Thoracic aorta (tissue), 2 donors: Measurements from ENCODE around the gene MKLN1. TPM values are rescaled to one million over a fixed set of nuclear protein-coding genes. Genes with fewer than 3 reads are reported as not detected.

Experiments used
- ATAC-seq: fragments of 150-250 bp; one replicate; pipeline ENCODE4 v1.8.0; 2017; ENCODE audit warnings: low read depth; ENCODE audit not compliant: insufficient number of reproducible peaks, low FRiP score
- DNase-seq: peaks from one replicate; pipeline ENCODE4 v3.0.0-alpha.2; 2020; ENCODE audit warnings: low spot score
- H3K27ac ChIP-seq, 2 donors: fragments of 200-600 bp; sonication (generic); 1 replicate in 1 of 2; 2 replicates in 1 of 2; pipeline ENCODE4 v1.5.1; 2016; ENCODE audit warnings: mild to moderate bottlenecking in 2 of 2, moderate library complexity in 2 of 2
- H3K27me3 ChIP-seq: fragments of 200-600 bp; sonication (generic); replicated peaks from 2 replicates; pipeline ENCODE4 v1.6.0; 2016; ENCODE audit warnings: mild to moderate bottlenecking; ENCODE audit not compliant: insufficient read depth
- H3K36me3 ChIP-seq: fragments of 200-600 bp; sonication (generic); one replicate; pipeline ENCODE4 v1.5.1; 2016
- H3K4me1 ChIP-seq, 2 donors: fragments of 200-600 bp; sonication (generic); 1 replicate in 1 of 2; 2 replicates in 1 of 2; pipeline versions ENCODE4 v1.5.1 to v1.6.0; 2016; ENCODE audit warnings: low read depth in 2 of 2, mild to moderate bottlenecking in 1 of 2; ENCODE audit not compliant: control insufficient read depth in 1 of 2
- H3K4me3 ChIP-seq: fragments of 200-600 bp; sonication (generic); 2 replicates; pipeline ENCODE4 v1.5.1; 2016; ENCODE audit warnings: mild to moderate bottlenecking
- H3K9me3 ChIP-seq: fragments of 200-600 bp; sonication (generic); 2 replicates; pipeline ENCODE4 v1.5.1; 2016
- total RNA-seq, 2 donors: library from RNA; depleted of rRNA; stranded (reverse); fragments of >200 nt; gene quantifications; one replicate each; pipeline versions ENCODE4 v1.1.0 to v1.2.3, GENCODE V29; 2016
- TF ChIP-seq, protein P1 (sequence below): fragments of 200-600 bp; sonication (generic); IDR thresholded peaks from one replicate; pipeline ENCODE4 v1.5.1; 2019; ENCODE audit warnings: antibody characterized with exemption

Gene MKLN1
- total RNA-seq, 2 donors from 2014 or later: 56.7 to 82.4 TPM

GRCh38 chr7:131493081-131493480 is 165.4 kb downstream of the MKLN1 start:
- no peaks in the 10 kb centered on the region for H3K27me3 ChIP-seq
- no peak overlapping the region for H3K4me3 ChIP-seq
- H3K9me3 ChIP-seq: no peaks in the 10 kb centered on the region
- H3K27ac ChIP-seq: no peak overlapping the region
- TF ChIP-seq, protein P1, sequence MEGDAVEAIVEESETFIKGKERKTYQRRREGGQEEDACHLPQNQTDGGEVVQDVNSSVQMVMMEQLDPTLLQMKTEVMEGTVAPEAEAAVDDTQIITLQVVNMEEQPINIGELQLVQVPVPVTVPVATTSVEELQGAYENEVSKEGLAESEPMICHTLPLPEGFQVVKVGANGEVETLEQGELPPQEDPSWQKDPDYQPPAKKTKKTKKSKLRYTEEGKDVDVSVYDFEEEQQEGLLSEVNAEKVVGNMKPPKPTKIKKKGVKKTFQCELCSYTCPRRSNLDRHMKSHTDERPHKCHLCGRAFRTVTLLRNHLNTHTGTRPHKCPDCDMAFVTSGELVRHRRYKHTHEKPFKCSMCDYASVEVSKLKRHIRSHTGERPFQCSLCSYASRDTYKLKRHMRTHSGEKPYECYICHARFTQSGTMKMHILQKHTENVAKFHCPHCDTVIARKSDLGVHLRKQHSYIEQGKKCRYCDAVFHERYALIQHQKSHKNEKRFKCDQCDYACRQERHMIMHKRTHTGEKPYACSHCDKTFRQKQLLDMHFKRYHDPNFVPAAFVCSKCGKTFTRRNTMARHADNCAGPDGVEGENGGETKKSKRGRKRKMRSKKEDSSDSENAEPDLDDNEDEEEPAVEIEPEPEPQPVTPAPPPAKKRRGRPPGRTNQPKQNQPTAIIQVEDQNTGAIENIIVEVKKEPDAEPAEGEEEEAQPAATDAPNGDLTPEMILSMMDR: no peak
- DNase-seq (no peak), ATAC-seq (no peak)
- H3K4me1 ChIP-seq: no peaks in the 10 kb centered on the region
- H3K36me3 ChIP-seq: no peaks in the 10 kb centered on the region

DNA sequence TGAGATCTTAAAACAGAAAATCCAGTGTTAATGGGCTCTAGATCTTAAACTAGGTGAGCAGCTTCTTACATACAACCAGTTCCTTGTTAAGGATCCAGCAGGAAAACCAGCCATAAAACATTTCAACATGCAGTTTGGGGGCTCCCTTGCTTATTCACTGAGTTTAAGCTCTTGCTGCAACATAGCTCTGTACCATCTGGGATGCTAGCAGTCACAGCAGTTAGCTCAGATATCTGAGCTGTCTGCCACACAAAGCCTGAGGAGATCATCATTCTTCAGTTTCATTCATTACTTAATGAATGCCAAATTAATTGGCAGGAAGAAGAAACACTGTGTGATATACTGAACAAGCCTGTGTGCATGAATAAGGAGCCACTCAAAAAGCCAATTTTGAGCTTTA is 165.9 kb downstream of the MKLN1 start:
- no peaks in the 10 kb centered on the region for H3K9me3 ChIP-seq
- H3K27ac ChIP-seq: no peak overlapping the region
- H3K4me3 ChIP-seq: no peak overlapping the region
- DNase-seq: no peak
- H3K36me3 ChIP-seq: no peaks in the 10 kb centered on the region
- ATAC-seq: no peak
- TF ChIP-seq, protein P1: no peak
- no peaks in the 10 kb centered on the region for H3K27me3 ChIP-seq
- no peaks in the 10 kb centered on the region for H3K4me1 ChIP-seq

GRCh38 chr7:131494182-131494581 is 166.5 kb downstream of the MKLN1 start:
- TF ChIP-seq, protein P1: no peak
- Histone ChIP-seq H3K9me3 (no peaks in the 10 kb centered on the region), H3K27ac (no peak overlapping the region), H3K27me3 (no peaks in the 10 kb centered on the region), H3K4me1 (no peaks in the 10 kb centered on the region), H3K36me3 (no peaks in the 10 kb centered on the region), H3K4me3 (no peak overlapping the region)
- ATAC-seq (no peak), DNase-seq (no peak)

DNA sequence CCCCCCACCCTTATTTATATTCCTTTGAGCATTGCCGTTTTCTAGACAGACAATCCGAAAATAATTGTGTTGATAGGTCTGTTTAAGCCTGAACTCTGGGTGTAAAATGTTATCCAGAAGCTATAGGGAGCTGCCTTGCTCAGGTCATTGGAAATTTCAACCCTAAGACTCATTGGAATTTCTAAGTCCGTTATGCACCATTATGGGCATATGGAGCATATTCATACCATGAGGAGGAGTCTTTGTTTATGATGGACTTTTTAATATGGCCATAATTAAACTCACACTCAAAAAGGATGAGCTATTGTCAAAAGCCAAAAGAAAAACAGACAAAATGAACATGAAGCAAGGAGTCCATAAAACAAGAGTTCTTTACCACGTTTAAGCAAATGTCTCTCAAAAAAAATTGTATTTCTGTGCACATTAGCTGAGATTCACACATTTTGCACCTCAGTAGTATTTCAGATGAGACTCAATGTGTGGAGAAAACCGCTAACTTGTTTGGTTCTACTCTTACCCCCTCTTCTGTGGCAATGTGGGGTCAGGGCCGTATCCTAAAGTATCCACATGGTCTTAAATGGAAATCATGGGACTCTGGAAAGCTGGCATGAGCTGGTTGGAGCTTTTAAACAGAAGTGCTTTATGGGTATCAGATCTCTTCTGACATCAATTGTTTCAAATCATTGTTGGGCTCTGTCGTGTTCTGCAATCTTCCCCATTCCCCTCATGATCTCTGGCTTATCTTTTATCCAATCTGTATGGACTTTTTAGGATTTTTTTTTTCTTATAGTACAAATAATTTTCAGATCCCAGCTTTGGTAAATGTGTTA is 168.2 kb downstream of the MKLN1 start:
- no peak overlapping the region for H3K4me3 ChIP-seq
- H3K27me3 ChIP-seq: no peaks in the 10 kb centered on the region
- H3K36me3 ChIP-seq: no peaks in the 10 kb centered on the region
- TF ChIP-seq, protein P1: no peak
- no peak overlapping the region for H3K27ac ChIP-seq
- H3K9me3 ChIP-seq: no peaks in the 10 kb centered on the region
- DNase-seq (no peak), ATAC-seq (no peak)
- H3K4me1 ChIP-seq: no peaks in the 10 kb centered on the region

DNA sequence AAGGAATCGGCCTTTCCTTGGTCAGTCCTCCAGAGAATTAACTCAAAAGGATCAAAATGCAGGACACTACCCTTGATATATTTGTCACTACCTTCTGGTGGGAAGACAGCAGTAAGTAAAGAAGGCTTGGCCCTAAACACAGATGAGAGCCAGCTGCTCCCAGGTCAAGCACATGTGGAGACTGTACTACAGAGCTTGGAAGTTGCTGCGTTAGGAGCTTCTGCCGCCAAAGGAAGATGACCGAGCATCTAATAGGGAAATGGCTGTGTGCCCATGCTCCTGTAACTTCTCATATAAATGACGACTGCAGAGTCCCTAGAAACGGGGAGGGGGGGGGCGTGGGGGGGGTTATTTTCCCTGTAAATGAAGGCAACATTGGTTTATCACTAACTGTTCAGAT is 169.8 kb downstream of the MKLN1 start:
- DNase-seq: no peak
- Histone ChIP-seq H3K9me3 (no peaks in the 10 kb centered on the region), H3K27me3 (no peaks in the 10 kb centered on the region), H3K4me1 (no peaks in the 10 kb centered on the region), H3K27ac (no peak overlapping the region), H3K4me3 (no peak overlapping the region), H3K36me3 (no peaks in the 10 kb centered on the region)
- ATAC-seq: no peak
- TF ChIP-seq, protein P1: no peak
